ENCODE results near the gene FADS1.

DNA sequence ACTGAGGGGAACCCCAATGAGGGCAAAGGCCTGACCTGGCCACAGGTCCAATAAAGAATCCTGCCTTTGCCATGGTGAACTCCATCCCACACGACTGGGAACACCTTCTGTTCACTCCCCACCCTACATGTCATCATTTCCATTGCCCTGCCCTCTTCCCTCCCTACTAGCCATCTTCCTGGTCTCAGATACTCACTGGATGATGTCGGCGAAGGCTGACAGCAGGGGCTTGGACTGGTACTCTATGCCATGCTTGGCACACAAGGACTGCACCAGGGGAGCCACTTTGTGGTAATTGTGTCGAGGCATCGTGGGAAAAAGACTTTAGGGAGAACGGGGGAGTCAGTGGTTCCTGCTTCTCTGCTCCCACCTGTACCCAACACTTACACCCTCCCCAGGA, 14.2 kb downstream of the FADS1 start:
- TF ChIP-seq, protein P1, sequence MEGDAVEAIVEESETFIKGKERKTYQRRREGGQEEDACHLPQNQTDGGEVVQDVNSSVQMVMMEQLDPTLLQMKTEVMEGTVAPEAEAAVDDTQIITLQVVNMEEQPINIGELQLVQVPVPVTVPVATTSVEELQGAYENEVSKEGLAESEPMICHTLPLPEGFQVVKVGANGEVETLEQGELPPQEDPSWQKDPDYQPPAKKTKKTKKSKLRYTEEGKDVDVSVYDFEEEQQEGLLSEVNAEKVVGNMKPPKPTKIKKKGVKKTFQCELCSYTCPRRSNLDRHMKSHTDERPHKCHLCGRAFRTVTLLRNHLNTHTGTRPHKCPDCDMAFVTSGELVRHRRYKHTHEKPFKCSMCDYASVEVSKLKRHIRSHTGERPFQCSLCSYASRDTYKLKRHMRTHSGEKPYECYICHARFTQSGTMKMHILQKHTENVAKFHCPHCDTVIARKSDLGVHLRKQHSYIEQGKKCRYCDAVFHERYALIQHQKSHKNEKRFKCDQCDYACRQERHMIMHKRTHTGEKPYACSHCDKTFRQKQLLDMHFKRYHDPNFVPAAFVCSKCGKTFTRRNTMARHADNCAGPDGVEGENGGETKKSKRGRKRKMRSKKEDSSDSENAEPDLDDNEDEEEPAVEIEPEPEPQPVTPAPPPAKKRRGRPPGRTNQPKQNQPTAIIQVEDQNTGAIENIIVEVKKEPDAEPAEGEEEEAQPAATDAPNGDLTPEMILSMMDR (conservative IDR thresholded peaks at IDR 0.05): no peak
- TF ChIP-seq EZH2 (IDR thresholded peaks at IDR 0.05; ENCODE audit: low read depth): no peak

Data from PC-9 (cell line).